ENCODE measurements around the gene FETUB. TPM values are rescaled to one million over a fixed set of nuclear protein-coding genes. Genes with fewer than 3 reads are reported as not detected.

FETUB gene
- total and polyA plus RNA-seq, 2 experiments from 2014 or later: 5.8 to 7.2 TPM

DNA sequence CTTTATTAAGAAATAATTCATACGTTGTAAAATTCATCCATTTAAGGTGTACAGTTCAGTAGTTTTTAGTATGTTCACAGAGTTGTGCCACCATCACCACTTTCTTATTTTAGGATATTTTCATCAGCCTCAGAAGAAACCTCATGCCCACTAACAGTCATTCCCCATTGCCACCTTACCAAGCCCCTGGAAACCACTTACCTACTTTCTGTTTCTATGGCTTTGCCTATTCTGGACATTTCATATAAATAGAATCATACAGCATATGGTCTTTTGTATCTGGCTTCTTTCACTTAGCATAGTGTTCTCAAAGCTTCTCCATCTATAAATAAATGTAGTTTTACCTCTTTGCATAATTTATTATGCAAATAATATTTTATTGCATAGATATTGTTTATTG is 6.6 kb downstream of the FETUB start:
- no peaks in the 10 kb centered on the region for H4K20me1 ChIP-seq (ENCODE audit: insufficient read depth, poor library complexity, severe bottlenecking)
- H3K9me3 ChIP-seq (ENCODE audit: low read depth): no peaks in the 10 kb centered on the region
- H3K9me2 ChIP-seq (replicated peaks; ENCODE audit: insufficient read depth): no peaks in the 10 kb centered on the region
- DNase-seq (ENCODE audit: low spot score): no peak
- H3K27me3 ChIP-seq: no peaks in the 10 kb centered on the region
- no peaks in the 10 kb centered on the region for H3K4me1 ChIP-seq (ENCODE audit: insufficient read depth)
- no peak overlapping the region for H3K4me3 ChIP-seq
- WGBS (ENCODE audit: low lambda C conversion rate, missing lambda C conversion rate): 100% methylated on average over 1 of the region's 1 CpG
- H3K27ac ChIP-seq: no peak overlapping the region
- no peaks in the 10 kb centered on the region for H3K79me2 ChIP-seq
- TF ChIP-seq EZH2phosphoT487 (IDR thresholded peaks at IDR 0.05; ENCODE audit: low read depth, severe bottlenecking, unreplicated experiment) (no peak), EZH2 (IDR thresholded peaks at IDR 0.05; ENCODE audit: borderline replicate concordance) (no peak)
- TF ChIP-seq, protein P1, sequence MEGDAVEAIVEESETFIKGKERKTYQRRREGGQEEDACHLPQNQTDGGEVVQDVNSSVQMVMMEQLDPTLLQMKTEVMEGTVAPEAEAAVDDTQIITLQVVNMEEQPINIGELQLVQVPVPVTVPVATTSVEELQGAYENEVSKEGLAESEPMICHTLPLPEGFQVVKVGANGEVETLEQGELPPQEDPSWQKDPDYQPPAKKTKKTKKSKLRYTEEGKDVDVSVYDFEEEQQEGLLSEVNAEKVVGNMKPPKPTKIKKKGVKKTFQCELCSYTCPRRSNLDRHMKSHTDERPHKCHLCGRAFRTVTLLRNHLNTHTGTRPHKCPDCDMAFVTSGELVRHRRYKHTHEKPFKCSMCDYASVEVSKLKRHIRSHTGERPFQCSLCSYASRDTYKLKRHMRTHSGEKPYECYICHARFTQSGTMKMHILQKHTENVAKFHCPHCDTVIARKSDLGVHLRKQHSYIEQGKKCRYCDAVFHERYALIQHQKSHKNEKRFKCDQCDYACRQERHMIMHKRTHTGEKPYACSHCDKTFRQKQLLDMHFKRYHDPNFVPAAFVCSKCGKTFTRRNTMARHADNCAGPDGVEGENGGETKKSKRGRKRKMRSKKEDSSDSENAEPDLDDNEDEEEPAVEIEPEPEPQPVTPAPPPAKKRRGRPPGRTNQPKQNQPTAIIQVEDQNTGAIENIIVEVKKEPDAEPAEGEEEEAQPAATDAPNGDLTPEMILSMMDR (IDR thresholded peaks at IDR 0.05; ENCODE audit: poor library complexity): no peak
- H2AFZ ChIP-seq: no peak overlapping the region
- no peaks in the 10 kb centered on the region for H3K36me3 ChIP-seq (replicated peaks; ENCODE audit: insufficient read depth, low read depth)
- H3K4me2 ChIP-seq: no peak overlapping the region

- no peak for DNase-seq (ENCODE audit: low spot score)
- no peaks in the 10 kb centered on the region for H3K9me2 ChIP-seq (replicated peaks; ENCODE audit: insufficient read depth)
These were observed 8.7 kb downstream of the FETUB start for GRCh38 chr3:186648851-186649250.

DNA sequence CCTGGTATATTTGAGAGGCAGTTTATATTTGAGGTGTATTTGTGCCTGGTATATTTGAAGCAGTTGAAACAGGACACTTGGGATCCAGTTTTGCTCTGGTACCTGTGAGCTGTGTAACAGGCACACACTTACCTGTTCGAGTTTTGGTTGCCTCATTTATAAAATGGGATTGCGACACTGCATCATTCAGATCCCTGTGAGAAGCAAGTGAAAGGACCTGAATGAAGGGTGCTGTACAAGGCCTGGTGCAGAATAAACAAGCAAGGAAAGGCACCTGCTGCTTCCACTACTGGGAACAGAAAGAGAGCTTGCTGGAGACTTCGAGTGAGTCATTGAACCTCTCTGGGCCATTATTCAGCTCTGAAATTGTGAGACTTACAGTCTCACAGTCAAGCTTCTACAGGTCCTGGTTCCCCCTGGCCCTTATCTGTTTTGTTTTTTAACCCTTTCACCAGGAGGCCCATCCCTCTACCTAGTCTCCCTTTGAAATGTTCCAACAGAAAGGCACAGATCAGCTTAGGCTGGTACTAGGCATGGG is 11.5 kb downstream of the FETUB start:
- no peaks in the 10 kb centered on the region for H3K36me3 ChIP-seq (replicated peaks; ENCODE audit: insufficient read depth, low read depth)
- DNase-seq (ENCODE audit: low spot score): no peak
- 84% methylated on average over 3 of the region's 3 CpGs for WGBS (ENCODE audit: low lambda C conversion rate, missing lambda C conversion rate)
- H3K4me2 ChIP-seq: no peak overlapping the region
- no peaks in the 10 kb centered on the region for H4K20me1 ChIP-seq (ENCODE audit: insufficient read depth, poor library complexity, severe bottlenecking)
- TF ChIP-seq EZH2 (IDR thresholded peaks at IDR 0.05; ENCODE audit: borderline replicate concordance): no peak
- no peak for TF ChIP-seq EZH2phosphoT487 (IDR thresholded peaks at IDR 0.05; ENCODE audit: low read depth, severe bottlenecking, unreplicated experiment)
- TF ChIP-seq, protein P1 (IDR thresholded peaks at IDR 0.05; ENCODE audit: poor library complexity): no peak
- H3K9me3 ChIP-seq (ENCODE audit: low read depth): no peaks in the 10 kb centered on the region
- no peaks in the 10 kb centered on the region for H3K4me1 ChIP-seq (ENCODE audit: insufficient read depth)
- no peaks in the 10 kb centered on the region for H3K27me3 ChIP-seq
- no peaks in the 10 kb centered on the region for H3K79me2 ChIP-seq
- no peak overlapping the region for H3K27ac ChIP-seq
- no peaks in the 10 kb centered on the region for H3K9me2 ChIP-seq (replicated peaks; ENCODE audit: insufficient read depth)
- no peak overlapping the region for H2AFZ ChIP-seq
- H3K4me3 ChIP-seq: no peak overlapping the region

More at GRCh38 chr3:186648851-186649250, 8.7 kb downstream of the FETUB start:
- no peaks in the 10 kb centered on the region for H3K79me2 ChIP-seq
- H3K27me3 ChIP-seq: no peaks in the 10 kb centered on the region
- H3K4me3 ChIP-seq: no peak overlapping the region
- H2AFZ ChIP-seq: no peak overlapping the region
- H4K20me1 ChIP-seq (ENCODE audit: insufficient read depth, poor library complexity, severe bottlenecking): no peaks in the 10 kb centered on the region
- no peak overlapping the region for H3K27ac ChIP-seq
- H3K9me3 ChIP-seq (ENCODE audit: low read depth): no peaks in the 10 kb centered on the region
- H3K36me3 ChIP-seq (replicated peaks; ENCODE audit: insufficient read depth, low read depth): no peaks in the 10 kb centered on the region
- 89% methylated on average over 1 of the region's 1 CpG for WGBS (ENCODE audit: low lambda C conversion rate, missing lambda C conversion rate)
- H3K4me1 ChIP-seq (ENCODE audit: insufficient read depth): no peaks in the 10 kb centered on the region
- no peak overlapping the region for H3K4me2 ChIP-seq
- TF ChIP-seq EZH2 (IDR thresholded peaks at IDR 0.05; ENCODE audit: borderline replicate concordance): no peak
- TF ChIP-seq, protein P1 (IDR thresholded peaks at IDR 0.05; ENCODE audit: poor library complexity): no peak
- no peak for TF ChIP-seq EZH2phosphoT487 (IDR thresholded peaks at IDR 0.05; ENCODE audit: low read depth, severe bottlenecking, unreplicated experiment)
